Measurements from ENCODE around the gene C11orf58. TPM values are rescaled to one million over a fixed set of nuclear protein-coding genes. Genes with fewer than 3 reads are reported as not detected.

Gene C11orf58
- total and polyA plus RNA-seq, 10 donors, result 83.9 to 147 (median 124) TPM

DNA sequence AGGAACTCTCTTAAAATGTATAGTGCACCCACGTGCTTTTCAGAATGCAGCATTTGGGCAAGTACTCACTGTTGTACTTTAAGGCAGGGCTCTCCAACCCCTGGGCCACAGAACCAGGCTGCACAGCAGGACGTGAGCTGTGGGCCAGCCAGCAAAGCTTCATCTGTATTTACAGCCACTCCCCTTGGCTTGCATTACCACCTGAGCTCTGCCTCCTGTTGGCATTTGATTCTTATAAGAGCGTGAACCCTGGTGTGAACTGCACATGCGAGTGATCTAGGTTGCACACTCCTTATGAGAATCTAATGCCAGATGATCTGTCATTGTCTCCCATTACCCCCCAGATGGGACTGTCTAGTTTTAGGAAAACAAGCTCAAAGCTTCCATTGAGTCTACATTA, 3.0 kb downstream of the C11orf58 start:
- Histone ChIP-seq H3K27ac (no peak overlapping the region), H3K9me3 (no peaks in the 10 kb centered on the region), H3K4me3 (peak overlapping the region in 1 of 8 donors; percentile 5), H3K4me1 (peaks cover 31 to 81% (median 69%) of the 10 kb centered on the region in 6 donors), H3K36me3 (peaks cover 0 to 46% (median 18%) of the 10 kb centered on the region in 6 donors), H3K27me3 (replicated peaks in 1 of 7) (no peaks in the 10 kb centered on the region)
- TF ChIP-seq CTCF (IDR thresholded peaks at IDR 0.05 in 8 of 11, conservative IDR thresholded peaks at IDR 0.05 in 3 of 11) (no peak), POLR2A (IDR thresholded peaks at IDR 0.05) (no peak), POLR2AphosphoS5 (IDR thresholded peaks at IDR 0.05) (no peak)
- DNase-seq, result no peak
- intact Hi-C loops (cut with DNase I; ENCODE audit: low total_unique reads), result no loop called here
- 64 to 81% (median 79%) methylated on average over 4 of the region's 4 CpGs for WGBS, 5 donors

DNA sequence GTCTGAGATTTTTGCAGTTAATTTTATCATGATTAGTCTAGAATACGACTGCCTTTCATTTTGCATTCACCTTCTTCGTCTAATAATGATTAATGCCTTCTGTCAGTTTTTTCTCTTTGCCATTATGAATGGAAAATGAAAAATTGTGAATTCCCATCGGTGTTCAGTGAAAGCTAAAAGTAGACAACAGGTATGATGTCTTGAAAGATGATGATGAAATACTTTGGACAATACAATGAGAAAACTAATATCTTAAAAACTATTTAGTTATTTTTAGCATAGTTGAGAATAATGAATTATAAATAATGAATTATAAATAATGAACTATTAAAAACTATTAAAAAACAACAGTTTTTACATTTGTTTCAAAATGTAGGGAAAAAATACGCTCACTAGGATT, 5.0 kb downstream of the C11orf58 start:
- peaks cover 26 to 92% (median 63%) of the 10 kb centered on the region in 6 donors for H3K4me1 ChIP-seq
- no peaks in the 10 kb centered on the region for H3K9me3 ChIP-seq
- no peak overlapping the region for H3K27ac ChIP-seq
- no peak overlapping the region for H3K4me3 ChIP-seq
- WGBS, 5 donors, result 89 to 93% (median 90%) methylated on average over 4 of the region's 4 CpGs
- peaks cover 0 to 66% (median 34%) of the 10 kb centered on the region in 6 donors for H3K36me3 ChIP-seq
- no peaks in the 10 kb centered on the region for H3K27me3 ChIP-seq (replicated peaks in 1 of 7)
- no peak for DNase-seq
- intact Hi-C loops (cut with DNase I; ENCODE audit: low total_unique reads), result no loop called here
- no peak for TF ChIP-seq POLR2AphosphoS5 (IDR thresholded peaks at IDR 0.05)
- TF ChIP-seq CTCF (IDR thresholded peaks at IDR 0.05 in 8 of 11, conservative IDR thresholded peaks at IDR 0.05 in 3 of 11), result no peak
- no peak for TF ChIP-seq POLR2A (IDR thresholded peaks at IDR 0.05)

- intact Hi-C loops (cut with DNase I; ENCODE audit: low total_unique reads), result no loop called here
- no peak overlapping the region for H3K4me3 ChIP-seq
- no peak overlapping the region for H3K27ac ChIP-seq
- peaks cover 0 to 74% (median 41%) of the 10 kb centered on the region in 6 donors for H3K36me3 ChIP-seq
- peaks cover 26 to 91% (median 63%) of the 10 kb centered on the region in 6 donors for H3K4me1 ChIP-seq
- H3K9me3 ChIP-seq, result no peaks in the 10 kb centered on the region
- H3K27me3 ChIP-seq (replicated peaks in 1 of 7), result no peaks in the 10 kb centered on the region
- TF ChIP-seq CTCF (IDR thresholded peaks at IDR 0.05 in 8 of 11, conservative IDR thresholded peaks at IDR 0.05 in 3 of 11), result no peak
- no peak for TF ChIP-seq POLR2AphosphoS5 (IDR thresholded peaks at IDR 0.05)
- TF ChIP-seq POLR2A (IDR thresholded peaks at IDR 0.05), result no peak
- no peak for DNase-seq
- 92 to 95% (median 94%) methylated on average over 5 of the region's 5 CpGs for WGBS, 5 donors
Measured at GRCh38 chr11:16744128-16744725, 5.8 kb downstream of the C11orf58 start.

- DNase-seq, result no peak
- WGBS, 5 donors, result 79 to 94% (median 90%) methylated on average over 2 of the region's 2 CpGs
- H3K4me1 ChIP-seq, result peaks cover 24 to 78% (median 47%) of the 10 kb centered on the region in 6 donors
- no peaks in the 10 kb centered on the region for H3K9me3 ChIP-seq
- no peak overlapping the region for H3K27ac ChIP-seq
- peaks cover 3 to 85% (median 60%) of the 10 kb centered on the region in 6 donors for H3K36me3 ChIP-seq
- no peak overlapping the region for H3K4me3 ChIP-seq
- H3K27me3 ChIP-seq (replicated peaks in 1 of 7), result no peaks in the 10 kb centered on the region
- no peak for TF ChIP-seq POLR2AphosphoS5 (IDR thresholded peaks at IDR 0.05)
- no peak for TF ChIP-seq CTCF (IDR thresholded peaks at IDR 0.05 in 8 of 11, conservative IDR thresholded peaks at IDR 0.05 in 3 of 11)
- TF ChIP-seq POLR2A (IDR thresholded peaks at IDR 0.05), result no peak
- intact Hi-C loops (cut with DNase I; ENCODE audit: low total_unique reads), result no loop called here
Measured at GRCh38 chr11:16745950-16746605, 7.6 kb downstream of the C11orf58 start.

Data from spleen (tissue), 11 donors.